Mammary epithelial cell (primary cell): Measurements from ENCODE around the gene TLN1.

Source experiments
- EZH2 ChIP-seq: IDR thresholded peaks from 2 replicates; pipeline ENCODE4 v1.6.1; 2012; ENCODE audit warnings: low read length, inconsistent platforms, borderline replicate concordance
- TF ChIP-seq, protein P1 (sequence below), 2 donors: IDR thresholded peaks in 1 of 2; conservative IDR thresholded peaks in 1 of 2; 2 replicates each; pipeline ENCODE4 v1.5.1; 2011 to 2012; ENCODE audit warnings: inconsistent platforms in 2 of 2, low read length in 2 of 2, mild to moderate bottlenecking in 2 of 2, control low read depth in 1 of 2, low read depth in 1 of 2; ENCODE audit not compliant: insufficient read depth in 1 of 2; ENCODE audit errors: extremely low read depth in 1 of 2

- TF ChIP-seq, protein P1, sequence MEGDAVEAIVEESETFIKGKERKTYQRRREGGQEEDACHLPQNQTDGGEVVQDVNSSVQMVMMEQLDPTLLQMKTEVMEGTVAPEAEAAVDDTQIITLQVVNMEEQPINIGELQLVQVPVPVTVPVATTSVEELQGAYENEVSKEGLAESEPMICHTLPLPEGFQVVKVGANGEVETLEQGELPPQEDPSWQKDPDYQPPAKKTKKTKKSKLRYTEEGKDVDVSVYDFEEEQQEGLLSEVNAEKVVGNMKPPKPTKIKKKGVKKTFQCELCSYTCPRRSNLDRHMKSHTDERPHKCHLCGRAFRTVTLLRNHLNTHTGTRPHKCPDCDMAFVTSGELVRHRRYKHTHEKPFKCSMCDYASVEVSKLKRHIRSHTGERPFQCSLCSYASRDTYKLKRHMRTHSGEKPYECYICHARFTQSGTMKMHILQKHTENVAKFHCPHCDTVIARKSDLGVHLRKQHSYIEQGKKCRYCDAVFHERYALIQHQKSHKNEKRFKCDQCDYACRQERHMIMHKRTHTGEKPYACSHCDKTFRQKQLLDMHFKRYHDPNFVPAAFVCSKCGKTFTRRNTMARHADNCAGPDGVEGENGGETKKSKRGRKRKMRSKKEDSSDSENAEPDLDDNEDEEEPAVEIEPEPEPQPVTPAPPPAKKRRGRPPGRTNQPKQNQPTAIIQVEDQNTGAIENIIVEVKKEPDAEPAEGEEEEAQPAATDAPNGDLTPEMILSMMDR (conservative IDR thresholded peaks at IDR 0.05 in 1 of 2, IDR thresholded peaks at IDR 0.05 in 1 of 2; ENCODE audit: extremely low read depth in 1 of 2, insufficient read depth in 1 of 2, low read depth in 1 of 2, low read length in 2 of 2) = no peak
- no peak for TF ChIP-seq EZH2
Measured at GRCh38 chr9:35675204-35675603, 56.8 kb downstream of the TLN1 start.
